AG08396 (cell line): ENCODE data around the gene YBX2.
"Not testable (repeated sequence)": the region's sequence is repeated elsewhere in the genome, so short reads cannot be mapped to it uniquely, and the experiment has no call there.

Source experiments
- DNase-seq: peaks from one replicate; pipeline ENCODE4 v3.0.0; 2012; ENCODE audit warnings: low spot score, mixed read lengths

Gene YBX2

DNA sequence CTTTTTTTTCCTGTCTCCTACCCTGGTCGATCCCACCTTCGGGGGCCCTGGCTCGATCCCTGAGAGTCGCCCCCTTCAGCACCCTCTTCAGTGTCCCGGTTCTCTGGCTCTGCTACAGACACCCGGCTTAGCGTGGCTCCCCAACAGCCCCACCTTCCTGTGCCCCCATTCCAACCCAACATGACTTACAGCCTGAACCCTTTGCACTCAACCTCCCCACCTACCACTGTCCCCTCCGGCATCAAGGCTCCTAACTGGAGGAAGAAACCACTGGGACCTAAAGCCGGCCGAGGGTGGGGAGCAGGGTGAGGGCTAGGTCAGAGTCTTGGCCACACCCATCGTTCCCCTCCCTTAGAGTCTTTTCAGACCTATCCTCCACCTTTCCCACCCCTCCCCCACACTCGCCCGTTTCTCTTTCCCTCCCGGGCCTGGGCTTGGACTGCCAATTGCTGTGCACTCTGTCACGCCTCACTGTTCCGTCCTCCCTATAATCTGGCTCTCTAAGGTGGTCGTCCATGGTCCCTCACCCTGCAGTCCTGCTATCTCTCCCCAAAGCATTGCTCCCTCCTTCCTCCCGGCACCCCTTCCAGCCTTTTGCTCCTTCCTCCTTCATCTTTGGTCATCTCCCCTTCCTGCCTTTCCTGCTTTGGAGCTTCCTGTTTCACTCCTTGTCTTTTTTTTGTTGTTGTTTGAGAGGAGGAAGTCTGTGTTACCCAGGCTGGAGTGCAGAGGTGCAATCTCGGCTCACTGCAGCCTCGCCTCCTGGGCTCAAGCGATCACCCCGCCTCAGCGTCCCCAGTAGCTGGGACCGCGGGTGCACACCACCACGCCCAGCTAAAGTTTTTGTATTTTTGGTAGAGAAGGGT, 31.3 kb downstream of the YBX2 start:
- DNase-seq: peak; percentile 30

DNA sequence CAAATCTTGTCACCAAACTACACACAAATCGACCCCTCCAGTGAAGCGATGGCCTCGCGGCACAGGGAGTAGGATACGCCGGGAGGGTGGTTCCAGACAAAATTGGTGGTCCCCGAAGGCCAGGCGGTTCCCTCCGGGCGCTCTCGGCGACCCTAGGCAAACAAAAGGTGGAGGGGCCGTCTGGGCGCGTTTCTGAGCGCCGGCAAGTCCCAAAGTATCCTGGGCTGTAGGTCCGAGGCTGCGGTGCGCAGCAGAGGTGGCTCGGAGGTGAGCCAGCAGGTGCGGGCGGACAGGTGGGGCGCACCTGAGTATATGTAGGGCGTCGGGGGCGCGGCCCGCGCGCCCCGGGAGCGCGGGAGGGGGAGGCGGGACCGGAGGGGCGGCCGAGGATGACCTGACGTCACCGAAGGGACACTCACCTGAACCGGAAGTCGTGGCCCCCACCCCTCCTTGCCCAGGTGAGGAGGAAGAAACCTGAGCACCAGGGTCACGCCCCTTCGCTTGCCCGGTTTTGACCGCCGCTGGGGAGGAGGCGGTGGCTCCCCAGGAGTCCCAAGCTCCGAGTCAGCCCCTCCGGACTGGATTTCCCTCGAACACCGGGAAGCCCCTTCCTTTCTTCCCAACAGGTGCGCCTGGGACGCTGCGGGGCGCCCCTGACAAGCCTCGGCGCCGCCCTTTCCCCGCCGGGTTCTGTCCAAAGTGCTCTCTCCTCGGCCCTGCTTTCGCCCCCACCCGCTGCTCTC, 32.1 kb downstream of the YBX2 start, which contains the start of gene CLDN7:
TSS of gene CLDN7 (minus strand) at position 287 of the 743 bp plus-strand sequence. CDS start 435 bp downstream, outside the sequence.
- peak; percentile 26 for DNase-seq

DNA sequence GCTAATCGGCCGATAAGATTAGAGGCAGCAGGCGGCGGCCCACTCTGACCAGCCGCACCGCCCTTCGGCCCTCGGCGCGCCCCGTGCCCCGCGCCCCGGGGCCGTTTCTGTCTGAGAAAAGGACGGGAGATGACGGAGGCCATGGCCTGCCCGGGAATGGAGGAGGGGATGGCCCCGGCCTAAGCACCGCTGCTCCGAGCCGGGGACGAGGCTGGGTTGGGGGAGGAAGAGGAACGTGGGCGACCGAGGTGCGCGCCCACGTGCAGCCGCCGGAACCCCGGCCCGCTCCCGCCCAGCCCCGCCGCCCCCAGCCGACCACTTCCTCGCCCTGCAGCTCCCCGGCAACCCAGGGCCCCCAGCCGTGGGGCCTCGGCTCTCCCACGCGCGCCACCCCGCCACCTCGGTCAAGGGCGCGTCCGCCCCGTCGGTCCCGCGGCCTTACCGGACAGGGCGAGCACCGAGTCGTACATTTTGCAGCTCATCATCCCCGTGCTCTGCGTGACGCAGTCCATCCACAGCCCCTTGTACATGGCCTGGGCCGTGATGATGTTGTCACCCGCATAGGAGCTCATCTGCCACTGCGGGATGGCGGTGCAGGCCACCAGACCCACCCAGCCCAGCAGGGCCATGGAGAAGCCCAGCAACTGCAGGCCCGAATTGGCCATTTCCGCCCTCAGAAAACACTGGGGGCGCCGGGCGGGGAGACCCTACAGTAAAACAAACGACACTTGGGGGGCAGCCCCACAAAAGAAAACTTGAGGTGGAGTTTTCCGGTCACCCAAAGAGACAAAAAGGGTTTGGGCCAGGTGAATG, 32.9 kb downstream of the YBX2 start:
- peak; percentile 41 for DNase-seq

DNA sequence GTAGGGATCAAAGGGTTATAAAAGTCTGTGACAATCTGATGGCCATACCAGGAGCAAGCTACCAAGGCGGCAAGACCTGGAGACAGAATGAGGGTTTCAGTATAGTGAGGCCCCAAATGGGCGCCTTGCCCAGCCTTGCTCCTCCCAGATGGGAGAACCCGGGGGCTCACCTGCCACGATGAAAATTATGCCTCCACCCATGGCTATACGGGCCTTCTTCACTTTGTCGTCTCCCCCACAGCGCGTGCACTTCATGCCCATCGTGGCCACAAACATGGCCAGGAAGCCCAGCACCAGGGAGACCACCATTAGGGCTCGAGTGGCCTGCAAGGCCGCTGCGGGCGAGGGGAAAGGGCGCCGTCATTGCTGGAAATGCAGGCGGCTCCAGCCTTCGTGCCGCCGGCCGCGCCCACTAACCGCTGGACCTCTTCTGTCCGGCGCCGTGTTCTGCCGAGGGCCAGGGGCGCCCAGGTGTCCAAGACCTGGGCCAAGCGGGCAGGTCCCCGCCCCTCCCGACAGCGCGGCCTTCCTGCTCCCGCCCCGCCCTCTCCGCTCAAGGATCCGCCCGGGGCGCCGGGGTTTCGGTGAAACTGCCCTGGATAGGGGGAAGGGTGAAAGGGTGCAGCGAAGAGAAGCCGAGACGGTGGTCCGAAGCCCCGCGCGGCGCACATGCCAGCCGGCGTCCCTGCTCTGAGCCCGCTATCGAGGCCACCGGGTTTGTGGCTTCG, 33.6 kb downstream of the YBX2 start:
- peak; percentile 54 for DNase-seq

DNA sequence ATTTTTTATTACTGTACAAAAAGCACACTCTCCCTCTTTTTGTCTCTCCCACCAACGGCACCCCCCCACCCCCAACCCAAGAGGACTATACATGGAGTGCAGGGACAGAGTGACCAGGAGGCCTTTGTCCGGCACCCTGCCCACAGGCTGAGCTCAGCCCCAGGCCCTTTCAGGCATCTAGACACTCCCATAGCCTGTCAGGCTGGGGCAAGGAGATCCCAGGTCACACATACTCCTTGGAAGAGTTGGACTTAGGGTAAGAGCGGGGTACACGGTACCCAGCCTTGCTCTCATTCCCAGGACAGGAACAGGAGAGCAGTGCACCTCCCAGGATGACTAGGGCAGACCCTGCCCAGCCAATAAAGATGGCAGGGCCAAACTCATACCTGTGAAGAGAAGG, 34.3 kb downstream of the YBX2 start:
- no peak for DNase-seq

DNA sequence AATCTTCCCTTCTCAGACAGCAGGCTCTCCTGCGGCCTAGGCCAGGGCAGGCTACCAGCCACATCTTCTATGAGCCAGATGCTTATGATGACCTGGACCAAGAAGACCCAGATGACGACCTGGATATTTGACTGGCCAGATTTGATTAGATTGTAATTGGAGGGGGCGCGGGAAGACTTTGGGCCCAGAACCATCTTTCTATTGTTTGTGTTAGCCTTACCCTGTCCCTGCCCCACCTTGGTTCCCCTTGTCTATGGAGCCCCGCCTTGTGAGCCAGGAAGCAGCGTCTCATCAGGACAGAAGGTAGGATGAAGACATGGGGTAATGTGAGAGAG, 34.9 kb downstream of the YBX2 start:
- DNase-seq: no peak

DNA sequence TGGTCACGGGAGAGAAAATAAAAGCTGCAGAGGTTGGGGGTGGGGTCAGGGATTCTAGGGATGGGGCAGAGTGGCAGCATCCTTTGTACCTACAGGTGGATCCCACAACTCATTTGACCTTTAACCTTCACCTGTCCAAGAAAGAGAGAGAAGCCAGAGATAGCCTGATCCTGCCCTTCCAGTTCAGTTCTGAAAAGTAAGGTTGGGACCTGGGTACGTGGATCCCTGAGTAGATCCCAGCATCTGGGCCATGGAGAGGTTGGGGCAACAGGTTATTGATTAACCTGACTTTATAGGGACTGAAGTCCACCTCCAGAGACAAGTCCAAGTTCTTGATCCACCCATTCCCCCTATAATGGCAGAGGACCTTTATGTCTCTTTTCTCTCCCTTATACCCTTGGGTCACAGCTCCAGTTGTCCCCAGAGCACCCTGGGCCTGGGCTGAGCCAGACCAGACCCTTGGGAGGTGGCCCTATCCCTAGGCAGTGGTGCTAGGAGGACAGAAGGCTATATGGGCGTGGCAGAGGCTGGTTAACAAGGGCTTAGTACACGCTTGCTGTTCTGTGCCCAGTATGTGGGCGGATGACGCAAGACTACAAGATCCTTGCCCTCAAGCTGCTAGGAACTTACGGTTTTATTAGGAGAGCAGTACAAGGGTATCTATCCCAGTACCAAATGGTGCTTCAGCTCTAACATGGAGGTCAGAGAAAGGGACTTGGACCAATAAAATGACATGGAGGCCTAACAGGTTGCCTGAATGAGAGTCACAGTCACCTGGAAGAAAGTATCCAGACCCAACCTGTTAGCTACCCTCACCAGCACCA, 35.5 kb downstream of the YBX2 start:
- no peak for DNase-seq

DNA sequence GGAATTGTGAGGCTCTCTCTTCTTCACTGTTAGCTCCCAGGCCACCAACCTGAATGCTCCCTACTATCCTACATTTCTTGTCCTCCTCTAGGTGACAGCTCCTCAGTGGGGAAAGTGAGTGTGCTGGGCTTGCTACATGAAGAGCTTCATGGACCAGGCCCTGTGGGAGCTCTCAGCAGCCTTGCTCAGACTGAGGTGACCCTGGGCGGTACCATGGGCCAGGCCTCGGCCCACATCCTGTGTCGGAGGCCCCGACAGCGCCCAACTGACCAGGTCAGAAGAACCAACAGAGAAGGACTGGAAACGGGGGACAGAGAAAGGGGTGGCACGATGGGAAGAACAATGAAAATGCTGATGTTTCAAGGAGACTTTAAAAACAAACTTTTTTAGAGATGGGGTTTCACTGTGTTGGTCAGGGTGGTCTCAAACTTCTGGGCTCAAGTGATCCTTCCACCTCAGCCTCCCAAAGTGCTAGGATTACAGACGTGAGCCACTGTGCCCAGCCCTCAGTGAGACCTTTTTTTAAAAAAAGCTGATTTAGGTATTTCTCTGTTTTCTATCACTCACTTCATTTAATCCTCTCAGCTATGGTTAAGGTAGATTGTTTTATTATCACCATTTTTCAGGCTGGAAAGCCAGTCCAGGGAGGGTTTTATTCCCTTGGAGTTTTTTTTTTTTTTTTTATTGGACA, 37.5 kb downstream of the YBX2 start:
- no peak for DNase-seq

DNA sequence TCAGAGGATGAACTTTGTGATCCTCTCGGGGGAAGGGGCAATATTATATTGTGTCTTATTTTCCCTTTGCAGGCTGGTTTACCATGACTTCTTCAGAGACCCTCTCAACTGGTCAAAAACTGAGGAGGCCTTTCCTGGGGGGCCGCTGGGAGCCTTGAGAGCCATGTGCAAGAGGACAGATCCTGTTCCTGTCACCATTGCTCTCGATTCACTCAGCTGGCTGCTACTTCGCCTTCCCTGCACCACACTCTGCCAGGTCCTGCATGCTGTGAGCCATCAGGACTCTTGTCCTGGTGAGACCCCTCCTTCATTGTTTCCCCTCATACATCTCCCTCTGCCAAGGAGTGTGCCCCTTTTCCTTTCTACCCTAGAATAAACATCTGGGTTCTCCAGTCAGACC, 39.9 kb downstream of the YBX2 start:
- DNase-seq: no peak

DNA sequence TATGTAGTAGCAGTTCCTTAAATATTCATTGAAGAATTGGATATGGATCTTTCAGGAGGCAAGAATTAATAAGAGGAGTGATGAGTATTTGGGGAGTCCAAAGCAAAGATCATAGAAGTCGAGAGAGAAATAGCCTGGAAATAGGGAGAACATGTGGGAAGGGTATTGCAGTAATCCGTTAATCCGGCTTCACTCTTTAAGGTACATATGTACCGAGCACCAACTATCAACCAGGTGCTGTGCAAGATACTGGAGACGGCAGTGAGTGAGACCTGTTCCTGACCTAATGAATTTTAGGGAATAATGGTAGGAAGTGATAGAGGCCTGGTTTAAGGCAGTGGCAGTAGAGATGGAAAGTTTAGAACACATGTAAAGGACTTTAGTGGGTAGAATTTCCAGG, 41.4 kb downstream of the YBX2 start:
- no peak for DNase-seq

DNA sequence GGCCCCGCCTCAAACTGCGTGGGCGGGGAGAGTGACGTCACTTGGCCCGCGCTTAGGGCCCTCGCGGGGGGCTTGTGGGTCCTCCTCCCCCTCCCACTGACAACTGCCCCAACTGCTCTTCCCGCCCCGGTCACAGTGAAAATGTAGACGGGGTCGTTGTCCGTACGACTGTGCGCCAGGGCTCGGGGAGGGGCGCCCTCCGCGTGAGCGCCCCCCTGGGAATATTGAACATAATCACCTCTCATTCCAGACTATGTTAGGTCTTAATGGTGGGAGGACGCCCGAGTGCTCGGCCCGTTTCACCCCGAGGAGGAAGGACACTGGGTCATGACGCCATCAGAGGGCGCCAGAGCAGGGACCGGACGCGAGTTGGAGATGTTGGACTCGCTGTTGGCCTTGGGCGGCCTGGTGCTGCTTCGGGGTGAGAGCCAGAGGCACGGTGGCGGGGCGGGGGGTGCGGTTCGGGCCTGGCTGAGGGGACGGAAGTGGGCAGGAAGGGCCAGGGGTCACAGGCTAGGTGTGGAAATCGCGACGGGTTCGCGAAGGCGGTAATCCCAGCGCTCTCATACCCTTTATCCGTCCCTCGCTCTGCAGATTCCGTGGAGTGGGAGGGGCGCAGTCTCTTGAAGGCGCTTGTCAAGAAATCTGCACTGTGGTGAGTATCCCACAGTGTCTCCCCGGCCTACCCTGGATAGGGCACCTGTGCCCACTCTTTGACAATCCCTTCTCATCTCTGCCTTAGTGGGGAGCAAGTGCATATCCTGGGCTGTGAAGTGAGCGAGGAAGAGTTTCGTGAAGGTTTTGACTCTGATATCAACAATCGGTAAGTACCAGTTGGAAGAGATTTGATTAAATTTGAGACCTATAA, 42.0 kb downstream of the YBX2 start, which contains the start of gene ELP5:
TSS of gene ELP5 (plus strand) at position 40 of the 868 bp plus-strand sequence. CDS start at position 376, 336 bp downstream.
- peak; percentile 90 for DNase-seq

DNA sequence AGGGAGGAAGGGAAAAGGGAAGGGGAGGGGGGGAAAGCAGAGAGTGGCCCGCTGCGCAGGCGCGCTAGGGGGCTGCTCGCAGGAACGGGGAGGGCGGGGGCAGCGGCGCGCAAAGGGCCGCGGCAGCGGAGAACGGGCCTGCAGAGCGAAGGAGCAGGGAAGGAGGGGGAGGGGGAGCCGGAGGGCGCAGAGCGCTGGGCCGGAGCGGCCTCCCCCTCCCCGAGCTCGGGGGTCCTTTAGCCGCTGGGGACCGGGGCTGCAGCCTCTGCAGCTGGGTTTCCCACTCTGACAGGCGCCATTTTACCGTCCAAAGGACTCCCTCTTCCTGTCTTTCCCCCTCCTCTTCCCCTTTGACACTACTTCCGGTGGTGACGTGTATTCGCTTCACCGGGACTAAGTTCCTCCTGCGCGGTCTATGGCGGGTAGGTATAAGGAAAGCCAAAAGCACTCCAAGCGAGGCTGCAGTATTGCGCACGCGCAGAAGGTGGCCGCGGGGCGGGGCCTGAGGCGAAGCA, 42.7 kb downstream of the YBX2 start, which contains the start of gene CTDNEP1:
TSS of gene CTDNEP1 (minus strand) at position 74 of the 515 bp plus-strand sequence. CDS start 438 bp downstream, outside the sequence.
- peak; percentile 98 for DNase-seq

DNA sequence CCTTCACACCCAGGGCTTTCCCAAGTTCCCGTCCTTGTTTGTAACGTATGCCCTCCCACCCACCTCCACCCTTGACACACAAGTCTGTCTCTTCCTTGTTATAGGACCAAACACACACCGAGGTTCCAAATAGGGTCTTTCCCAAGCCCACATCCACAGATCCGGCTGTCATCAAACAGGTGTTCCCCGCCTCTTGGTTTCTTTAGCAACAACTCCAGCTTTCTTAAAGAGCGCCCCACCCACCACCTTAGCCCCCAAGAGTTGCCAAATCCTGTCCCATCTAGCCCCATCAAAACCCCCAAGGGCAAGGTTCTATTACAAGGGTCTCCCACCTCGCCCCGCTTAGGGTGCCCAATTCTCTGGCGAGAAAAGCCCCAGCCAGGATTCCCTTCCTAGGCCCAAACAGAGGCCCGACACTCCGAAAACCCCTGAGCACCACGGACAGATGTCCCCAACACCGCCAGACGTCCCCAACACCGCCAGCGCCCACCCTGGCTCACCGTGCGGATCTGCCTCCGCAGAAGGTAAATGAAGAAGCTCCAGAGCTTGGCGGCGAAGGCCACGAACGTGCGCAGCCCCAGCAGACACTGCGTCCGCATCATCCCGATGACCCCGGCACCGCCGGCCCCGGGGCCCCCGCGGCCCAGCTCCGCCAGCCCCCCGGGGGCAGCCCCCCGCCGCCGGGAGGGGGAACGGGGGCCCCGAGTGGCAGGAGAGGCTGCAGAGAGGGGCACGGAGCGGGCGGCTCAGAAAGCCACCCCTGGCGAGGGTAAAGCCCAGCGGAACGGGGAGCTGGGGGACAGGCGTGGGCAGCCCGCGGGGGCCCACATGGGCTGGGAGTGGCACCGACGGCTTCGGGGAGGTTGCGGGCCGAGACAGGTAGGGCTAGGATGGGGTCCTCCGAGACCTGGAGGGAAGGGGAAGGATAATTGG, 43.5 kb downstream of the YBX2 start:
- no peak for DNase-seq

DNA sequence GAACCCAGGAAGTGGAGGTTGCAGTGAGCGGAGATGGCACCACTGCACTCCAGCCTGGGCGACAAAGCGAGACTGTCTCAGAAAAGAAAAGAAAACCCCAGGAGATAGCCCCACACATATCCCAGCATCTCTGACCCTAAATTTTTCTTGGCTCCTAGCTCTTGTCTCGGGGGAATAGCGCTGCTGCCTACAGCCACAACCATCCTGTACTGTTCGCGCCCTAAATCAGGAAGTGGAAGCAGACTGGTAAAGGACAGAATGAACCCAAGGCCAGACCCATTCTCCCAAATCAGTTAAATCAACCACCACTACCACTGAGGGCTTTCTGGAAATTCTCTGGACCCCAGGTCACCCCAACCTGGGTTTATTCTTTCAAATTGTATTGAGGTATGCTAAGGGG, 44.6 kb downstream of the YBX2 start:
- DNase-seq: no peak

DNA sequence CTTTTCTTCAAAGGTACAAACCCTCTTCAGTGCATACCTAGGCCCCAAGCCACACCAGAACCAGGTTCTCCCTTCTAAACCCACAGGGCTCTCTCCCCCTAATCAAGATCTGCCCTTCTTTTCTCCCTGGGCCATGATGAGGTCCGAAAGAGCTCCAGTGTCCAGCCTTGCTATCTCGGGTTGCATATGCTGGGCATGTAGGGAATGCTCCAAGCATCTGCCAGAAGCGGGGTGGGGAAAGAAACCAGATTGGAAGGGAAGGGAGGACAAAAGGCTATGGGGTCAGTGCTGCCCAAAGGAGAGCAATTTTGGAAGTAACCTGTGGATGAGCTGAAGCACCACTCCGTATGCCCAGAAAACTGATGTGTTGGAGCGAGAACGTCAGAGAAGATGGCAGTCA, 45.2 kb downstream of the YBX2 start:
- no peak for DNase-seq

DNA sequence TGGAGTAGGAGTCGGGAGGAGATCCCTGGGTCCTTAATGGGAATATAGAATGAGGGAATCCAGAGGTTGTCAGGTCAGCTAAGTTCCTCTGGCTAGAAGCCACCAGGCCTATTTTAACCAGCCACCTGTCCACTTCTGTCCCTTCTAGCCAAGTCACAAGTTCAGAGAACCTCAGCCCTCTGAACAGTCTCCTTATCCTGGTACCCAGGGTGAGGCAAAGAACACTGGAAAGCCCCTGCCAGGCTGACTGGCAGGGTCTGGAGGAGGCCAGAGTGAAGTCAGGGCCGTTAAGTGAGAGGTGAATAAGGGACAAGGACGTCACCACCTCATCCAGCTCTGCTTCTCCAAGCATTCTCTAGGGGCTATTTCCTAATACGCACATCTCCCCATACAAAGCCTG, 45.6 kb downstream of the YBX2 start:
- DNase-seq: no peak

DNA sequence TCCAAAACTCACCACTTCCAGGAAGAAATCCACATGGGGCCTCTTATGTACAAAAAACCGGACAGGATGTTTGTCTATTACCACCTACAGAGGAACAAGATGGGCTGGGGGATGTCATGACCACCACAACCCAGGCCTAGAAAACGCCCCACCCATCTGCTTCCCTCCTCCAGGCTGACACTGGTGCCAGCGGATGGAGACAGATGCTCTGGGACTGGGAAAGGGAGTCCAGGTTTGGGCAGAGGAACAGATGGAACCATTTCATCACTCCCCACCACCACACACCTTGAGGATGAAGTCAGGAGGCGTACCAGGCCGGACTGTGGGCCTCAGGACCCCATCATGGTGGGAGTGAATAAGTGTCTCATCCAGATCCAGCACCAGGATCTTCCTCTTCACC, 47.7 kb downstream of the YBX2 start:
- no peak for DNase-seq

DNA sequence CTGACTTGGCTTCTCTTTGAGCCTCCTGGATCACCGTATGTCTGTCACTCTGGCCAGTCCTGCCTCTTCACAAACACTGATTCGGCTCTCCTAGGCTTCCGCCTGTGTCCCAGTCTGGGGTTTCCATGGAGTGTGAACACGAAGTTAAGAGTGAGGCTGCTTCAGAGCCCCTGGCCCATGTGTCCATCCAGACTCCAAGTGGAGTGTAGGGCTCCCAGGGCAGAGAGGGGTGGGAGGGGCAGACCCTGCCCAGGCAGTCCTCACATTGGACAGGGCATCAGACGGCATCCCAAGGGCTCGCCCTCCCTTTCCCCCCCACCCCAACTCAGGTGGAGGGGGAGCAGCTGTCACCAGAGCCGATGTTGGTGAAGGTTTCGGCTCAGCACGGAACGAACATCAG, 50.6 kb downstream of the YBX2 start:
- DNase-seq: not testable (repeated sequence)
